Astrocyte (in vitro differentiated cells and primary cell): ENCODE data around the gene AP1S2.

Experiments used
- EZH2 ChIP-seq: IDR thresholded peaks from 2 replicates; pipeline ENCODE4 v1.6.1; 2012; ENCODE audit warnings: mild to moderate bottlenecking, low read length, inconsistent platforms; ENCODE audit not compliant: insufficient read depth
- TF ChIP-seq, protein P1 (sequence below): IDR thresholded peaks from 2 replicates; pipeline ENCODE4 v1.5.1; 2011; ENCODE audit warnings: low read depth, mild to moderate bottlenecking, inconsistent platforms, low read length, moderate library complexity; ENCODE audit not compliant: insufficient read depth

- TF ChIP-seq, protein P1, sequence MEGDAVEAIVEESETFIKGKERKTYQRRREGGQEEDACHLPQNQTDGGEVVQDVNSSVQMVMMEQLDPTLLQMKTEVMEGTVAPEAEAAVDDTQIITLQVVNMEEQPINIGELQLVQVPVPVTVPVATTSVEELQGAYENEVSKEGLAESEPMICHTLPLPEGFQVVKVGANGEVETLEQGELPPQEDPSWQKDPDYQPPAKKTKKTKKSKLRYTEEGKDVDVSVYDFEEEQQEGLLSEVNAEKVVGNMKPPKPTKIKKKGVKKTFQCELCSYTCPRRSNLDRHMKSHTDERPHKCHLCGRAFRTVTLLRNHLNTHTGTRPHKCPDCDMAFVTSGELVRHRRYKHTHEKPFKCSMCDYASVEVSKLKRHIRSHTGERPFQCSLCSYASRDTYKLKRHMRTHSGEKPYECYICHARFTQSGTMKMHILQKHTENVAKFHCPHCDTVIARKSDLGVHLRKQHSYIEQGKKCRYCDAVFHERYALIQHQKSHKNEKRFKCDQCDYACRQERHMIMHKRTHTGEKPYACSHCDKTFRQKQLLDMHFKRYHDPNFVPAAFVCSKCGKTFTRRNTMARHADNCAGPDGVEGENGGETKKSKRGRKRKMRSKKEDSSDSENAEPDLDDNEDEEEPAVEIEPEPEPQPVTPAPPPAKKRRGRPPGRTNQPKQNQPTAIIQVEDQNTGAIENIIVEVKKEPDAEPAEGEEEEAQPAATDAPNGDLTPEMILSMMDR: no peak
- TF ChIP-seq EZH2: no peak
Measured at GRCh38 chrX:15834827-15835595, 19.6 kb downstream of the AP1S2 start.
